Left cardiac atrium (tissue), 2 donors: ENCODE measurements around the gene ENAM. TPM values are rescaled to one million over a fixed set of nuclear protein-coding genes. Genes with fewer than 3 reads are reported as not detected.

Source experiments
- total RNA-seq, 2 donors: library from RNA; stranded (reverse); fragmentation: NEBNext Ultra II Directional; extraction: Animal tissue kit (Norgen Biotek cat#: 25700); gene quantifications; one replicate each; pipeline ENCODE4 v1.2.1, GENCODE V29; 2021
- donor health status: DM: no; HTN: yes; CAD: no; lungs with severe emphysema.
- donor health status: DM: yes; HTN: yes; CAD: no.

Gene ENAM
- total RNA-seq, 2 donors from 2014 or later = 1.2 to 2.9 TPM

Other genes with a start within 250 kb of the ENAM start
- not detected for gene SMR3B, start 245.6 kb upstream of the ENAM start, total RNA-seq
- not detected for gene OPRPN, start 230.8 kb upstream of the ENAM start, total RNA-seq
- gene MUC7, start 156.5 kb upstream of the ENAM start, total RNA-seq = not detected
- not detected for gene AMTN, start 110.2 kb upstream of the ENAM start, total RNA-seq
- not detected for gene AMBN, start 36.5 kb upstream of the ENAM start, total RNA-seq
- 10 to 100 TPM in 1 of 2 donors, 1 to 10 TPM in 1; 9.0 to 12.0 TPM for gene JCHAIN, start 37.8 kb downstream of the ENAM start, total RNA-seq
- 10 to 100 TPM; 17.6 to 24.0 TPM for gene UTP3, start 59.8 kb downstream of the ENAM start, total RNA-seq
- gene RUFY3, start 93.2 kb downstream of the ENAM start, total RNA-seq = 10 to 100 TPM; 23.5 to 27.7 TPM
- 10 to 100 TPM; 64.4 to 79.7 TPM for gene GRSF1, start 211.1 kb downstream of the ENAM start, total RNA-seq